Retina (tissue), 1 donor: Measurements from ENCODE around the gene XRCC5.

Source experiments
- DNase-seq: peaks from one replicate; pipeline ENCODE4 v3.0.0-alpha.2; 2016

XRCC5 gene

DNA sequence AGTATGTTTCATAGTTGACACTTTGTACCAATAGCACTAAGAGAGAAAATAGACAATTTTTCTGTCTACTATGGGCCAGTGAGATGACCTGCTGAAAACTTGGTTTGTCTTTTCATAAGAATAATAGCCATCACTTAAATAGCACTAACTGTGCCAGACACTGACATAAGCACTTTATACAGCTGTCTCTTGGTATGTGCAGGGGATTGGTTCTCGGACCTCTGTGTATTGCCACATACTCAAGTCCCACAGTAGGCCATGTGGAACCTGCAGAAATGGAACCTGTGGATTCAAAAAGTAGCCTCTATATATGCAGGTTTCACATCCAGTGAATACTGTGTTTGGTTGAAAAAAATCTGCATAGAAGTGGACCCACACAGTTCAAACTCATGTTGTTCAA lies 126.7 kb downstream of the XRCC5 start:
- DNase-seq = no peak

DNA sequence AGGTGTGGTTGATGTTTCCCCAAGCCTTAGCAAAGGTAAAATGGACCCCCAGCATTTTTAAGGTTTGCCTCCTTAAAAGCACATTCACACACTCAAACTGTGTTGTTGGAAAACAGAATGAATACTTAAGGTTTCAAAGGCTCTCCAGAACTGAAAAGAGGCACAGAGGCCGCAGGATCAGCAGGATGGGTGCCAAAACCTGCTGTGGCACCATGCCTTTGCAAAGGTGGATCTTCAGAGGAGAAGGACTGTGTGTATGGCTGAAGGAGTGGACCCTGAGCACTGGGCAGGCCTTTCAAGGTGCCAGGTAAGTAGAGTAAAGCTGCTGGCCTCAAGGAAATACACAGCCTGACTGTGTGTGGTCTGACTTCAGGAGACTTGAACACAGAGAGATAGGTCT lies 127.3 kb downstream of the XRCC5 start:
- no peak for DNase-seq

DNA sequence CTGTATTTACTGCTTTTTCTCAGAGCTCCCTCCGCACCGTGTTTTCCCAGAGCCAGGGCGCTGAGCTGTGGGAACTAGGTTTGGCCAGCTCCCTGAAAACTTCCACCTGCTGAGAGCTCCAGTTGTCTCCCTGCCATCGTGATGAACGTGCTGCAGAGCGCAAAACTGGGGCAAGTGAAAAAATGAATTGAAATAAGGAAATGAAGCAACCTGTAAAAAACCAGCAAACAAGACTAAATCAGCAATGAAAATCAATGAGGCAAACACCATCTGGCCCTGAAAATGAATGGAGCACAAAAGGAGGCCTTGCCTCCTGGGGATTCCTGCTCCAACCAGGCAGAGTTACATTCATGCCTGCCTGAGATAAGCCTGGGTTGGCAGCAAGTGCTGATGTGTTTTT lies 133.2 kb downstream of the XRCC5 start:
- peak; percentile 77 for DNase-seq

DNA sequence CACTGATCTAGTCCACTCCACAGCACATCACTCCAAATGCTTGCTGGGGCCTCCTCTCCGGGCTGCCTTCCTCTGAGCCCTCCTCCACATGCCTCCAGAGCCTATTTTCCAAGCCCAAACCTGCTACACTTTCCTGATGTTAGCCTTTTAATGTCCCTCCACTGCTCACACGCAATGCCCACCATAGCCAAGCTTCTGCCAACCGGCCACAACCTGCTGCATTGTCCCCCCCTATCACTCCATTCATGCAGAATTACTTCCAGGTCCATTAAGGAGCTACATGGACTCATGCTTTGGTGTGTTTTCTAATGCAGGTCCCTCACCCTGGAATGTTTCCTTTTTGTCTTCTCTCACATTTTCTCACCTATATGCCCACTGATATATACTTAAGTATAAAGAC lies 133.9 kb downstream of the XRCC5 start:
- no peak for DNase-seq

GRCh38 chr2:216245391-216245975 lies 136.3 kb downstream of the XRCC5 start:
- DNase-seq = no peak

GRCh38 chr2:216246766-216247165 lies 137.6 kb downstream of the XRCC5 start:
- no peak for DNase-seq
